Left kidney (tissue), 2 donors: ENCODE data around the gene ACAD10. TPM values are rescaled to one million over a fixed set of nuclear protein-coding genes. Genes with fewer than 3 reads are reported as not detected.
A peak's percentile ranks its signal among the peaks of the same experiment; 100 is the strongest.

Experiments
- DNase-seq: peaks from one replicate; pipeline ENCODE4 v3.0.0-alpha.2; 2013
- polyA plus RNA-seq: library from polyadenylated mRNA; unstranded; fragments of 120-200 nt; gene quantifications from one replicate; pipeline ENCODE4 v1.2.1, GENCODE V29; 2013; ENCODE audit not compliant: insufficient read length

Gene ACAD10
- polyA plus RNA-seq, 1 donor: 54.7 TPM

DNA sequence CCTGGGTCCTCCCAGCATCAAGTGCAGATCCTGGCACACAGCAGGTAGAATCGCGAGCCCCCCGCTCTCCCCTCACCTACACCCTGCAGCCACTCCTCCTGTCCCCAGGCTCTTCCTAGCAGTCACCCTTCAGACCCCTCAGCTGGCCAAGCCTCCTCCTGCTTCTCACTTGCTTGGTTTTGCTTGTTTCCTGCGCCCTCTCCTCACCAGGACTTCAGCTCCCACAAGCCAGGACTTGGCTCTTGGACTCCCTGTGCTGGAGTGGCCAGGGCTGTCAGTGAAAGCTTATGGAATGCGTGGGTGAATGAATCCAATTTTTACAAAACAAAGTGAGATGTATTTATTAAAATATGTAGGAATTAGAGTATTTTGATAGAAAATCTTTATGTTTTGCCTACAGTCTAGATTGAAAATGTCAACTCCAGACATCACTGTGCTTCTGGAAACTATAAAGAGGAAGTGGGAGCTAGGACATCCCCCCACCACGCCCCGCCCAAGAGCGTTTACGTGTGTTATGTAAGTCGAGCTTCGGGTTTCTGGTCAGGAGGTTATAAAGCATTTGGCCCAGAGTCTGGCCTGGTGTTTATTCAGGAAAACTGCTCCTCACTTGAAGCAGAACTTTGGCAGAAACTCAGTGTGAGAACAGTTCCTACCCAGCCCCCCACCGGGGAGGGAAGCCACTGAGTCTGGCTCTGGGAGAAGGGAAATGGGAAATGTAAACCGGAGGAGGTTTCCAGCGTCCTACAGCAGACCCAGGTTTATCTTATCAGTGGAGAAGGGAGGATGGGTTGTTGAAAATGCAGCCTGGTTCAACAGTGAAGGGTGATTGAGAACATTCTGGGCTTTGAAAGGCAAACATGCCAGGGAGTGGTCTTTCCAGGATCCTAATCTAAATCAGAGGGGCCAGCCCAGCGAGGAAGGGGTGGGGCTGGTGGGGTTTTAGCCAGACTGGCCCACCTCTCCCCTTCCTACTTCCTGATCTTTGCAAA lies 89.6 kb downstream of the ACAD10 start:
- peak; percentile 89 for DNase-seq

DNA sequence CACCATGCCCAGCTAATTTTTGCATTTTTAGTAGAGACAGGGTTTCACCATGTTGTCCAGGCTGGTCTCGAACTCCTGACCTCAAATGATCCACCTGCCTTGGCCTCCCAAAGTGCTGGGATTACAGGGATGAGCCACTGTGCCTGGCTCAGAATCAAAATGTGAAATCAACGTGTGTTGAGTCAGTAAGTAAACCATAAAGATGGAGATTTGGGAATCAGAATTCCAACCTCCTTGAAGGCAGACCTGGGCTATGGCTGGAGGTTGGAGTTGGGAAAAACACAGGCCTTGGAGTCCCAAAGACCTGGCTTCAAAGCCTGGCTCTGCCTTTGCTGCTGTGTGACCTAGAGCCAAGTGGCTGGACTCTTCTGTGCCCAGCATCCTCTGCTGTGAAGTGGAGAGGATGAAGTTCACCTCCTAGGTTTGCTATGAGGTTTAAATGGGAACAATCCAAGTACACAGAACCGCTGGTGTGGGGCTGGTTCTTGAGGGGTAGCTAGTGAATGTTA lies 91.0 kb downstream of the ACAD10 start:
- no peak for DNase-seq

DNA sequence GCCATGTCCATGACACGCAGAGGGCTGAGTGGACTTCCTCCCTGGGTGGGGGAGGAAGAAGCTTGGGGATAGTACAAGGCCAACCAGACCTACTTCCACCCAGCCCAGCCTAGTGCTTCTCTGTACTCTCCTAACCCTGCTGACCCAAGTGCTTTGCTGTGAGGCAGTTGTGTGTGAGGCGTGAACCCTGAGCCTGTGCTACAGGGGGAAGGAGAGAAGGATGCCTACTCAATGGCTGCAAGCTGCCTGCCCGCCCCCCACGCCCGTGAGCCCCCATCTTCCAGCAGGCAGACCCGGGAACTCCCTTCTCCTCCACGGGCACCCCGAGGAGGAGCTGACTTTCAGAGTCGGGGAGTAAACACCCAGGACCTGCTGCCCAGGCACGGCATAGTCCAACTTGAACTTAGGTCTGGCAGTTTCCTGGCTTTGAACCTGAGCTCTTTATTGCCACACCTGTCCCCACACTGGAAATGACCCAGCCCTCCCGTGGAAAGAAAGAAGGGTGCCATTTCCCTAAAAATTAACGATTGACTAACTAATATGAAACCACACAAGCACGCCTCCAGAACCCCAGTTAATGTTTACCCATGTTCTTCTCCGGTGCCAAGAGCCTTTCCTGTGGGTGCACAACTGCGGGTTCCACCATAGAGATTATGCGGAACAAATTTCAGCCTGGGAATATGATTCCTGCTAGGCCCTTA lies 91.6 kb downstream of the ACAD10 start:
- no peak for DNase-seq

DNA sequence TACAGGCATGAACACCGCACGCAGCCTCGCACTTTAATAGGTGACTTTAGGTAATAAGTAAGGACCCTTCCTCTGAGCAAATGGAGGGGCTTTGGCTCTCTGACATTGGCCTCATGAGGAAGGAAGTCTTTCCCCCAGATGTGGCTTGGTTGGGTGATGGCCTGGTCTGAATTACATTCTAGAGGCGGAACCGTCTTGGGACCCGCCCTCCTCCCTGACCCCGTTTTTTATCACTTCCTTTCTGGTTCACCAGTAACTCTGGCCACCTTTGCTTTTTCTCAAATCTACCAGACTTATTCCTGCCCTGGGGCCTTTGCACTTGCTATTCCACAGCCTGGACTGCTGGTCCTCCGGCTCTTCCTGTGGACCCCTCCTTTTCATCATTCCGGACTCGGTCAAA lies 94.3 kb downstream of the ACAD10 start:
- no peak for DNase-seq

DNA sequence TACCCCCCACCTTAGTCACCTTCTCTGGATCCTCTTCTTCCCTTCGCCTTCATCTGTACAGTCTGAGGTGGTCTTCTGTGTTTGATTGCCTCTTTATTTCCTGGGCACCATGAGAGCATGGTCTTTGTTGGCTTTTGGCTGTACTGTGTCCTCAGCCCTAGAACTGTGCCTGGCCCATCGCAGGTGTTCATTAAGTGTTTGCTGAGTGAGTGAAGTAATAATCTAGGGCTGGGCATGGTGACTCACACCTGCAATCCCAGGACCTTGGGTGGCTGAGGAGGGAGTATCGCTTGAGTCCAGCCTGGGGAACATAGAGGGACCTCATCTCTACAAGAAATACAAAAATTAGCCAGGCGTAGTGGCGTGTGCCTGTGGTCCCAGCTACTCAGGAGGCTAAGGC lies 94.8 kb downstream of the ACAD10 start:
- DNase-seq: no peak

DNA sequence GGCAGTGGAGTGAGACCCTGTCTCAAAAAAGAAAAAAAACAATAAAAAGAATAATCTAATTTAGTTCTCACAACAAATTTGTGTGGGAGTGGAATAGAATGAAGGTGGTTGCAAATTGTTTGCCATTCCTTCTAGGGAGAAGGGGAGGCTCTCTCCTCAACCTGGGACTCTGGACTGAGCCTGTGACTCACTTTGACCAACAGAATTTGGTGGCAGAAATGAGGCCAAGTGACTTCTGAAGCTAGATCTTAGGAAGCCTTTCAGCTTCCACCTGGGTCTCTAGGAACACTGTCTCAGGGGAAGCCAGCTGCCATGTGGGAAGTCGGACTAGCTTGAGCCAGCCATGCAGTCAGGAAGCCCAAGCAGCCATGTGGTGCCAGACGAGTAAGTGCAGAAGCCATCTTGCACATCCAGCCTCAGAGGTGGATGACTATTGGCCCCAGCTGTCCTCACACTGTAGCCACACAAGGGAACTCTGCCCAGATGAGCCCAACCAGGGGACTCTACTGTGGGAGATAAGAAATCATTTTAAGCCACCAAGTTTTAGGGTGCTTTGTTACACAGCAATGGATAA lies 95.3 kb downstream of the ACAD10 start:
- DNase-seq: no peak

DNA sequence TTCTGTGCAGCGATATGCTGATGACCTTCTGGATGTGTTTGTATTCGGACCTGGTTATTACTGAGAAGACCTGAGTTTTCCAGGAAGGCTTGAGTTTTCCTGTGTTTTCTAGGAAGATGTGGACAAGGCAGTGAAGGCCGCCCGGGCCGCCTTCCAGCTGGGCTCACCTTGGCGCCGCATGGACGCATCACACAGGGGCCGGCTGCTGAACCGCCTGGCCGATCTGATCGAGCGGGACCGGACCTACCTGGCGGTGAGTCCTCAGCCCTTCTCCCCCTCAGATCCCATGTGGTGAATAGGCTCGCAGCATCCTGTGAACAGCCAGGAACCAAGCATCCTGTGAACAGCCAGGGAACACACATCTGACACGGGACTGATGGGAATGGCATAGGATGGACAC lies 97.2 kb downstream of the ACAD10 start:
- no peak for DNase-seq

DNA sequence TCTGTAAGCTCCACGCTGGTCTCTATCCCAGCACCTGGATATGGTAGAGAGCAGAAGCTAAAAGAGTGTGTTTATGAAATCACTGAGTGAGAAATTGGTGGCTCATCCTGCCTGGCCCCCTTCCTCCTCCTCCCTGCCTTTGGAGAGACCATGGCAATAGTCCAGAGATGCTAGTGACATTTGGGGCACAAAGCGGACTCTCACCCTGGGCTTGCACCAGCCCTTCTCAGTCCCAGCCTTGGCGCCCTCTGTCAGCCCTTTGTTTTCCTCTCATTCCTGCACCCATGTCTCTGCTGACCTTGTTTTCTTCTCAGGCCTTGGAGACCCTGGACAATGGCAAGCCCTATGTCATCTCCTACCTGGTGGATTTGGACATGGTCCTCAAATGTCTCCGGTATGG lies 99.1 kb downstream of the ACAD10 start:
- DNase-seq: no peak

DNA sequence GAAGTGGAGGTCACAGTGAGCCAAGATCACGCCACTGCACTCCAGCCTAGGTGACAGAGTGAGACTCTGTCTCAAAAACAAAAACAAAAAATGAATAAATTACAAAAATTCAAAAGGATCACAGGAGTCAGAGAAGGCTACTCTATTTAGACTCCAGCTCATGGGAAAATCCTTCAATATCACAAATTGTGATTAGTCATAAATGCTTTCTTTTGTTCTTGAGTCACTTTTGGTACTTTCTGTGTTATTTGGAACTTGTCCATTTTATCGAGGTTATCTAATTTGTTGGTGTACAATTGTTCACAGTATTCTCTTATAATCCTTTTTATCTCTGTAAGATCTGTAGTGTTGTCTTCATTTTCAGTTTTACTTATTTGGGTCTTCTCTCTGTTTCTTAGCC lies 99.8 kb downstream of the ACAD10 start:
- DNase-seq: no peak

DNA sequence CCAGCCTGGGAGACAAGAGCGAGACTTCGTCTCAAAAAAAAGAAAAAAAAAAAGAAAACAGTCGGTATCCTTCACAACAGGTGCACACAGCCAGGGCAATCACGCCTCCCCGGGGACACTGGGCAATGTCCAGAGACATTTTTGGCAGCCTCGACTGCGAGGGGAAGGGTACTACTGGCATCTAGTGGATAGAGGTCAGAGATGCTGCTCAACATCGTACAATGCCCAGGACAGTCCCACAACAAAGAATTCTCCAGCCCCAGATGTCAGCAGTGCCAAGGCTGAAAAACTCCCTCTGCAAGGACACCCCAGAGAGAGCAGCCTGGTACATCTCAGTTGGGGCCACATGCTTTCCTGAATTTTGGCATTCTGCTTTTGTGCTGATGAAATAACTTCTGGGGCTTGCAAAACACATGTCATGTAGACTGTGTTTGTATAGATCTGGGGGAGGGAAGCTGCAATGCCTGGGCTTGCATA lies 102.4 kb downstream of the ACAD10 start:
- DNase-seq: no peak

DNA sequence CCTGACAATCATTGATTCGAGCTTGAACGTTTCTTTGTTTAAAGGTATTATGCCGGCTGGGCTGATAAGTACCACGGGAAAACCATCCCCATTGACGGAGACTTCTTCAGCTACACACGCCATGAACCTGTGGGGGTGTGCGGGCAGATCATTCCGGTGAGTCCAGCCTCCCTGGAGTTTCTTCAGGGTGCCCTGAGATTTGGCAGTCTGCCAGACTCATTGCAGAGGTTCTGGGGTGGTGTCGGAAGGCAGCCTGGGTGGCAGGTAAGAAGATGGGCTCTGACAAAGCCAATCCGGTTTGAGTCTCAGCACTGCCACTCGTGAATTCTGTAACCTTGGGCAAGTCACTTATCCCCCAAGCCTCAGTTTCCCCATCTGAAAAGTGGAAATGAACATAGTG lies 103.9 kb downstream of the ACAD10 start:
- no peak for DNase-seq

DNA sequence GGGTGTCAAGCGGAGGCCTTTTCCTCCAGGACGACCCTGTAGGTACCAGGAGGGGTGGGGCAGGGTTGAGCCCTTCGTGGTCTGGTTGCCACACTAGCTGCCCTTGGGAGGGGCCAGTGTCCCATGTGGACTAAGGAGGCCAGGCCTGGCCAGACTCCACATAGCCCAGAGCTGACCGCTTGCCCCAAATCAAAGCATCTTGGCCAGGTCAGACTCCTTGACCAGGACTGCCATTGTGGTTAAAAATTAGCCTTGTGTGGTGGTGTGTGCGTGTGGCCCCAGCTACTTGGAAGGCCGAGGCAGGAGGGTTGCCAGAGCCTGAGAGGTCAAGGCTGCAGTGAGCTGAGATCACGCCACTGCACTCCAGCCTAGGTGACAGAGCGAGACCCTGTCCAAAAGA lies 105.7 kb downstream of the ACAD10 start:
- no peak for DNase-seq

DNA sequence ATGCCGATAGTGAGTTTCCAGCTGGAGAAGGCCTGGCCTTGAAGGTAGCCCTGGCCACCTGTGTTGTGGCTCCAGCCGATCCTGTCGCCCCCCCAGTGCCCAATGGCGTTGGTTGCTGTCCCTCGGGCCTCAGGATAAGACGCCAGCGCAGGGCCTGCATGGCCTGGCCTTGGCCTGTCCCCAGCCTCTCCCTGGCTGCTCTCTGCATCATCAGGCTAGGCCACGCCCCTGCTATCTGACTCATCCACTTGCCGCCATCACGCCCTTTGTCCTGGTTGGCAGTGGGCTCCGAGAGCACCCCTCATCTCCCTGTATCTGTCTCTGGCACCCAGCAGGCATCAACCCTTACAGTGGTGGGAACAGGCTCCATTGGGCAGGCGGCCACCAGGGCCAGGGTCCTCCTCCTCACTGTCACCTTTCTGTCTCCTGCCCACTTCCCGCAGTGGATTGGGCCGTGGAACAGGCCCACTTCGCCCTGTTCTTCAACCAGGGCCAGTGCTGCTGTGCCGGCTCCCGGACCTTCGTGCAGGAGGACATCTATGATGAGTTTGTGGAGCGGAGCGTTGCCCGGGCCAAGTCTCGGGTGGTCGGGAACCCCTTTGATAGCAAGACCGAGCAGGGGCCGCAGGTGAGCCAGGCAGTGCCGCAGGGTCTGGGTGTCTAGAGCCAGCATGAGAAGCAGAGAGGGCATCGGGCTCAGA lies 106.5 kb downstream of the ACAD10 start:
- DNase-seq: no peak

DNA sequence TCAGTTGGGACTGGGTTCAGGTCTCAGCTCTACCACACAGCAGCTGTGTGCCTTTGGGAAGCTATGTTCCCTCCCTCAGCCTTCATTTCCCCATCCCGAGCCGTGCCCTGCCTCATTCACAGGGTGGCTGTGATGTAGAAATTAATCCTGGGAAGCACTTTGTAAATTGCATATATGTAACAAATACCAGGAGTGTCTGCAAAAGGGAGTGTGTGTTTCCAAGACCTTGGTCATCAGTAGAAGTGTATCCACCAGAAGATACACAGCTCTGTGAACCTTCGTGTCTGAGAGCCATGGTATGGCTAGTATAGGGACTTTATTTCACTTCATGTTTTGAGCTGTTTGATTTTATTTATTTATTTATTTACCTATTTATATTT lies 107.0 kb downstream of the ACAD10 start:
- no peak for DNase-seq

DNA sequence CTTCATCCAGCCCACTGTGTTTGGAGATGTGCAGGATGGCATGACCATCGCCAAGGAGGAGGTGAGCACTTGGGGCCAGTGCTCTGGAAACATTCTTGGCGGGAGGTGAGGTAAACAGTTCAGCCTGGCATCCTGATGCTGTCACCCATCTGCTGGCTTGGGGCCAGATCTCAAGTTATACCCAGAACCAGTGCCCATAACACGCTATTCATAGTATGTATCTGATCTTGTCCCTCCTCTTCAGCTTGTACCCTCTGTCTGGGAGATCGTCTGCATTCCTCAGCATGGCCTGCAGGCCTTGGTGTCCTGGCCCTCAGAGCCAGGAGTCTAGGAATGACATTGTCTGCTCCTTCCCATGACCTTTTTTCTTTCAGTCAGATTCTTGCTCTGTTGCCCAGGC lies 112.3 kb downstream of the ACAD10 start:
- DNase-seq: no peak

DNA sequence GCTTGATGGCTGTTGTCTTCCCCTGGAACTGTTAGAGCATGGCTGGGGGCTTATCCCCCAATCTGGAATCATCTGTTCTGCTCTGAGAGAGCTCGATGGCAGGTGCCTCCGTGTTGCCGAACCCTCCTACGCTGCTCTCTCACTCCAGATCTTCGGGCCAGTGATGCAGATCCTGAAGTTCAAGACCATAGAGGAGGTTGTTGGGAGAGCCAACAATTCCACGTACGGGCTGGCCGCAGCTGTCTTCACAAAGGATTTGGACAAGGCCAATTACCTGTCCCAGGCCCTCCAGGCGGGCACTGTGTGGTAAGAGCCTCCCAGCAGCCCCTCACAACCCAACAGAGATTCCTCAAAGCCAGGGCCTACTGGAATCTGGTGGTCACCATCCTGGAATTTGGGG lies 113.9 kb downstream of the ACAD10 start:
- no peak for DNase-seq

DNA sequence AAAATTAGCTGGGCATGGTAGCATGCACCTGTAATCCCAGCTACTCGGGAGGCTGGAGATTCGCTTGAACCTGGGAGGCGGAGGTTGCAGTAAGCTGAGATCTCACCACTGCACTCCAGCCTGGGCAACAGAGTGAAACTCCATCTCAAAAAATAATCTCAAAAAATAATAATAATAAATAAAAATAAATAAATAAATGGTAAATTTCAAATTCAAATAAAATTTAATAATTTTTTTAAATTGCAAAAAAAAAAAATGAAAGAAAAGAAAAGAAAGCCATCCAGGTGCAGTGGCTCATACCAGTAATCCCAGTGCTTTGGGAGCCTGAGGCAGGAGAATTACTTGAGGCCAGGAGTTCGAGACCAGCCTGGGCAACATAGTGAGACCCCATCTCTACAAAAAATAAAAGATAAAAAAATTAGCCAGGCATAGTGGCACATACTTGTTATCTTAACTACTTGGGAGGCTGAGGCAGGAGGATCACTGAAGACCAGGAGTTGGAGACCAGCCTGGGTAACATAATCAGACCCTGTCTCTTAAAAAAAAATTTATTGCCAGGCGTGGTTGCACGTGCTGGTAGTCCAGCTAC lies 117.3 kb downstream of the ACAD10 start:
- no peak for DNase-seq

DNA sequence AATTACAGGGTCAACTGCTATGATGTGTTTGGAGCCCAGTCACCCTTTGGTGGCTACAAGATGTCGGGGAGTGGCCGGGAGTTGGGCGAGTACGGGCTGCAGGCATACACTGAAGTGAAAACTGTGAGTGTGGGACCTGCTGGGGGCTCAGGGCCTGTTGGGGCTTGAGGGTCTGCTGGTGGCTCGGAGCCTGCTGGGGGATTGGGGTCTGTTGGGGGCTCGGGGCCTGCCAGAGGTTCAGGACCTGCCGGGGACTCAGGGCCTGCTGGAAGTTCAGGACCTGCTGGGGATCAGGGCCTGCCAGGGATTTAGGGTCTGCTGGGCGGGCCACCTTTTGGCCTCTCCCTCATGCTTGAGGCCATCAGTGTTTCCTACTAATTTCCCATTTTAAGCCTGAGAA lies 118.0 kb downstream of the ACAD10 start:
- no peak for DNase-seq

DNA sequence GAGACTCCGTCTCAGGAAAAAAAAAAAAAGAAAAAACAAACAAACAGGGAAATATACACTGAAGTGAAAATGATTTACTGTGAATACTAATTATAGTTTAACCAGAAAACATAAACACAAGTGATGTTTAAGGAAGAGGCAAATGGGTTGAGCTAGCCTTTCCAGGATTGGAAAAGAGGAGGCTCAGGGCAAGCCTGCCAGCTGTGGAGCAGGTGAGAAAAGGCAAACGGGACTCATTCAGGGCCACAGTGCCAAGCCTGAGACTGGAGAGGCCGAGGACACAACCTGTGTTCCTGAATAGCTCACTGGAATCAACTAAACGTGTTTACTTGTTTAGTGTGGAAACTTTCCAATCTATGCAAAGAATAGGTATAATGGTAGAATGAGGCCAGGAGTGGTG lies 120.5 kb downstream of the ACAD10 start:
- DNase-seq: no peak
